ENCODE measurements around the gene TCOF1. TPM values are rescaled to one million over a fixed set of nuclear protein-coding genes. Genes with fewer than 3 reads are reported as not detected.

TCOF1 gene
- total and polyA plus RNA-seq, 2 experiments from 2014 or later: 31.4 to 46.0 TPM

DNA sequence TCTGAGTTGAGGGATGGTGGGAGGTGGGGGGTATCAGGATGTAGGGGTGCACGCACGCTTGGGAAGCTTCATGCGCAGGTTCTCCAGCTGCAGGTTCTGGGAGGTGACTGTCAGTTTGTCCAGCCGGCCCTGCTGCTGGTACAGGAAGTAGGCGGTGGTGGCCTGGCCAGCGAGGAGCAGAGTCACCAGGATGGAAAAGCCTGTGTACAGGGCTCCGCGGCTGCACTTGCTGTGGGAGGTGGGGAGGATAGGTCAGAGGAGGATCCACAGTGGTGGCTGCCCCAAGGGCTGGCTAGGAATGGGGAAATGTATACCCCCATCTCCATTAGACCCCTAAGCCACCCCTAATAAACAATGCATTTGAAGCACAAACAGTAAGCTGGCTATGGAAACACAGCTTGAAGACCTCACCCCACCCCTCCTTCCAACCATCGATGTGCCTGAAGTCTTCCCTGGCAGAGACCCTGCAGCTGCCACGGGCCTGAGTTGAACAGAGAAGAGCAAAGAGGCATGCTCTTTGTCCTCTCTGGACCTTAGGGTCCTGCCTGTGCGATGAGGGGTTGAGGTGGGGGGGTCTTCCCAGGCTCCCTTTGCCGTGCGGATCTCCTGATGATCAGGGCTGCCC lies 49.7 kb downstream of the TCOF1 start:
- H3K36me3 ChIP-seq: no peaks in the 10 kb centered on the region
- H3K4me3 ChIP-seq: no peak overlapping the region
- TF ChIP-seq, protein P1, sequence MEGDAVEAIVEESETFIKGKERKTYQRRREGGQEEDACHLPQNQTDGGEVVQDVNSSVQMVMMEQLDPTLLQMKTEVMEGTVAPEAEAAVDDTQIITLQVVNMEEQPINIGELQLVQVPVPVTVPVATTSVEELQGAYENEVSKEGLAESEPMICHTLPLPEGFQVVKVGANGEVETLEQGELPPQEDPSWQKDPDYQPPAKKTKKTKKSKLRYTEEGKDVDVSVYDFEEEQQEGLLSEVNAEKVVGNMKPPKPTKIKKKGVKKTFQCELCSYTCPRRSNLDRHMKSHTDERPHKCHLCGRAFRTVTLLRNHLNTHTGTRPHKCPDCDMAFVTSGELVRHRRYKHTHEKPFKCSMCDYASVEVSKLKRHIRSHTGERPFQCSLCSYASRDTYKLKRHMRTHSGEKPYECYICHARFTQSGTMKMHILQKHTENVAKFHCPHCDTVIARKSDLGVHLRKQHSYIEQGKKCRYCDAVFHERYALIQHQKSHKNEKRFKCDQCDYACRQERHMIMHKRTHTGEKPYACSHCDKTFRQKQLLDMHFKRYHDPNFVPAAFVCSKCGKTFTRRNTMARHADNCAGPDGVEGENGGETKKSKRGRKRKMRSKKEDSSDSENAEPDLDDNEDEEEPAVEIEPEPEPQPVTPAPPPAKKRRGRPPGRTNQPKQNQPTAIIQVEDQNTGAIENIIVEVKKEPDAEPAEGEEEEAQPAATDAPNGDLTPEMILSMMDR (IDR thresholded peaks at IDR 0.05; ENCODE audit: low read depth, low read length): no peak
- H3K9me3 ChIP-seq (ENCODE audit: low read depth): no peaks in the 10 kb centered on the region
- H3K4me1 ChIP-seq (ENCODE audit: low read depth): peaks cover 10% of the 10 kb centered on the region
- no peak for DNase-seq (ENCODE audit: low read depth in 1 of 2, low spot score in 1 of 2)
- no peak overlapping the region for H3K27ac ChIP-seq
- H3K27me3 ChIP-seq: no peaks in the 10 kb centered on the region

GRCh38 chr5:150408231-150408943 lies 50.9 kb downstream of the TCOF1 start:
- H3K9me3 ChIP-seq (ENCODE audit: low read depth): no peaks in the 10 kb centered on the region
- H3K4me3 ChIP-seq: no peak overlapping the region
- peaks cover 12% of the 10 kb centered on the region for H3K4me1 ChIP-seq (ENCODE audit: low read depth)
- no peaks in the 10 kb centered on the region for H3K27me3 ChIP-seq
- TF ChIP-seq, protein P1 (IDR thresholded peaks at IDR 0.05; ENCODE audit: low read depth, low read length): no peak
- DNase-seq (ENCODE audit: low read depth in 1 of 2, low spot score in 1 of 2): no peak
- H3K36me3 ChIP-seq: no peaks in the 10 kb centered on the region
- no peak overlapping the region for H3K27ac ChIP-seq

DNA sequence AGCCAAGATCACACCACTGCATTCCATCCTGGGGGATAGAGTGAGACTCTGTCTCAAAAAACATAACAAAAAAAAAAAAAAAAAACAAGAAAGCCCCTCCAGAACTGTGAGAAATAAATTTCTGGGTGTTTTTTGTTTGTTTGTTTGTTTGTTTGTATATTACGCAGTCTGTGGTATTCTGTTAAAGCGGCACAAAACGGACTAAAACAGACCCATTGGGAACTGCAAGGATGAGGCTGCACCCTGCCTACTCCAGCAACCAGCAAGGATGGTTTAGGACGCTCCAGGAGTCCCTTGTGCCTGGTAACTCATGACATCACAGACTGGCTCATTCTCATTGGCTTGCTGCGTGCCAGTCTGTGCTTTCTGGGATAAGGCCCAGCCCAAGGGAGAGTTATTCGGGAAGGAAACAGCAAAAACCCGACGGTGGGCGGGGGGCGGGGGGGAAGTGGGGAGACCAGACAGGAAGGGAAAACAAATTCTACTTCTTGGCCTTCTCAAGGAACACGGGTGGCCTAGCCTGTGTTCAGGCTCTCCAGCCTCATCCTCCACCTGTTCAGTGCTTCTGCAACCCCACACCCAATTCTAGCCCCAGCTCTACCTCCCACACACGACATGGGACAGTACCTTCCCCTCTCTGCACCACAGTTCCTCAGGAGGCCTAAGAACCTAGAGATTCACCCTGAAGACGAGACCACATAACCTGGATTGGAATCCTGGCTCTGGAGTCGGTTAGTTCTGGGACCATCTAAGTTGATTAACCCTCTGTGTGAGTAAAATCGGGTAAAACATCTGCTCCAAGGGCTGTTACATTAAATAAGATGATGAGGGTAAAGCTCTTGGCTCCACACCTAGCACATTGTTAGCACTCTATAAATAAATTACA lies 52.4 kb downstream of the TCOF1 start:
- TF ChIP-seq, protein P1 (IDR thresholded peaks at IDR 0.05; ENCODE audit: low read depth, low read length): no peak
- H3K4me1 ChIP-seq (ENCODE audit: low read depth): peaks cover 12% of the 10 kb centered on the region
- no peak overlapping the region for H3K27ac ChIP-seq
- H3K36me3 ChIP-seq: no peaks in the 10 kb centered on the region
- no peaks in the 10 kb centered on the region for H3K9me3 ChIP-seq (ENCODE audit: low read depth)
- H3K27me3 ChIP-seq: no peaks in the 10 kb centered on the region
- peak; percentile 89 to 92 for DNase-seq (ENCODE audit: low read depth in 1 of 2, low spot score in 1 of 2)
- no peak overlapping the region for H3K4me3 ChIP-seq

- H3K4me1 ChIP-seq (ENCODE audit: low read depth): peaks cover 12% of the 10 kb centered on the region
- TF ChIP-seq, protein P1 (IDR thresholded peaks at IDR 0.05; ENCODE audit: low read depth, low read length): no peak
- no peak overlapping the region for H3K4me3 ChIP-seq
- H3K27ac ChIP-seq: peak overlapping the region; percentile 22
- no peaks in the 10 kb centered on the region for H3K27me3 ChIP-seq
- peak; percentile 84 to 87 for DNase-seq (ENCODE audit: low read depth in 1 of 2, low spot score in 1 of 2)
- H3K36me3 ChIP-seq: no peaks in the 10 kb centered on the region
- no peaks in the 10 kb centered on the region for H3K9me3 ChIP-seq (ENCODE audit: low read depth)
Measured at GRCh38 chr5:150410524-150411244, 53.2 kb downstream of the TCOF1 start.

Measured in cardiac muscle cell (in vitro differentiated cells and primary cell).